GM19438 (cell line): ENCODE measurements around the gene ABI1.
"Not testable (repeated sequence)": the region's sequence is repeated elsewhere in the genome, so short reads cannot be mapped to it uniquely, and the experiment has no call there.

Experiments
- ATAC-seq: cut with Tn5 transposase; IDR thresholded peaks from one replicate; pipeline ENCODE4 v1.9.1; 2021; ENCODE audit warnings: low read depth; ENCODE audit not compliant: unreplicated experiment

The ABI1 gene

DNA sequence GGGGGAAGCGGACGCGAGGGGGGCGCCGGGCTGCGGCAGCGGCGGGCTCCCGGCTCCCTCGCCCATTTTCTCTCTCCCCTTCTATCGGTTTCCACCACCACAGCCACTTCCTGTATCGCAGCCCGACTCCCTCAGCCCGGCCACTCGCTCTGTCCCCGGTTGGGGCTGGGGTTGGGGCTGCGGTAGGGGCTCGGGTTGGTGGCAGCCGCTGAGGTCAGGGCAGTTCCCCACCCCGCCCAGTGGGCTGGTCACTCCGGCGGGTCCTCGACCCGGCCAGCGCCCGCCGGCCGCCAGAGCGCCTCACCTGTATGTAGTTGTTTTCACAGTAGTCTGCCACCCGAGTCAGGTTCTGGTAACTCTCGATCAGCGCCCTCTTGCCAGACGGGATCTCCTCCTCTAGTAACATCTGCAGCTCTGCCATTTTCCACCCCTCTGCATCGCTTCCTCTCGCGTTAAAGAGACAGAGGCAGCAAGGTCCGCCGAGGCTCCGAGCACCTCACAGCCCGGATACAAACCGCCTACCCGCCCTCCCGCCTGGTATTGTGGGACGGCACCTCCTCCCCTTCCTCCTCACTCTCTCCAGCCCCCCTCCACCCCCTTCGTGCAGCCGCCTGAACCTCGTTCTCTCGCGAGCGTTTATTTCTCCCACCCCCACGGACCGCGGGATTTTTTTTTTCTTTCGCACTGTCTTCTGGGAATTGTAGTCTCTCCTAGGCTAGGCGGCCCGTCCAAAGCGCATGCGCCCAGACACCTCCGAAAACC is at the start of gene ABI1:
Gene ABI1, minus strand, starts transcription at position 516 of the 762 bp plus-strand sequence. Its CDS starts 95 bp downstream, at position 421.
- peak; percentile 61 for ATAC-seq

DNA sequence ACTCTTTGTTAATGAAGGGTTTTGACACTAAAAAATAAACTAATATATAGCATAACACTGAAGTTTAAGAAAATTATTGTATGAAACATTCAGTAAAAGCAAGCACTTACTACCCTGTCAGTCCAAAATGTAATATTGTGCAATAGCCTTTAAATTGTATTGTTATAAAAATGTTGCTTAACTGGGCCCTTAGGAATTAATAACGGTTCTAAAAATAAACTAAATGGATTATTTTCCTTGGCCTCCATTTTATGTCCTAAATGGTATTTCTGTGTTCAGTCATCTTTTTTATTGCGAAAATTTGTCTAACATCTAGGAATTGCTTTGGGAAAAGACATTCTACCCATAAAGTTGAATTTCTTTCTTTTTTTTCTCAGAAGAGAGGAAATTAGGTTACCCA is 49.0 kb upstream of the ABI1 start:
- no peak for ATAC-seq

DNA sequence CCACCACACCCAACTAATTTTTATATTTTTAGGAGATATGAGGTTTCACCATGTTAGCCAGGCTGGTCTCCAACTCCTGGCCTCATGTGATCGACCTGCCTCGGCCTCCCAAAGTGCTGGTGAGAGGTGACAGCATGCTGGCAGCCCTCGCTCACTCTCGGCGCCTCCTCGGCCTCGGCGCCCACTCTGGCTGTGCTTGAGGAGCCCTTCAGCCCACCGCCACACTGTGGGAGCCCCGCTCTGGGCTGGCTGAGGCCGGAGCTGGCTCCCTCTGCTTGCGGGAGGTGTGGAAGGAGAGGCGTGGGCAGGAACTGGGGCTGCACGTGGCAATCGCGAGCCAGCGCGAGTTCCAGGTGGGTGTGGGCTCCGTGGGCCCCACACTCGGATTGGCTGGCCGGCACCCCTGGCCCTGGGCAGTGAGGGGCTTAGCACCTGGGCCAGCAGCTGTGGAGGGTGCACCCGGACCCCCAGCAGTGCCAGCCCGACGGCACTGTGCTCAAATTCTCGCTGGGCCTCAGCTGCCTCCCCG is 44.6 kb upstream of the ABI1 start:
- ATAC-seq: not testable (repeated sequence)

DNA sequence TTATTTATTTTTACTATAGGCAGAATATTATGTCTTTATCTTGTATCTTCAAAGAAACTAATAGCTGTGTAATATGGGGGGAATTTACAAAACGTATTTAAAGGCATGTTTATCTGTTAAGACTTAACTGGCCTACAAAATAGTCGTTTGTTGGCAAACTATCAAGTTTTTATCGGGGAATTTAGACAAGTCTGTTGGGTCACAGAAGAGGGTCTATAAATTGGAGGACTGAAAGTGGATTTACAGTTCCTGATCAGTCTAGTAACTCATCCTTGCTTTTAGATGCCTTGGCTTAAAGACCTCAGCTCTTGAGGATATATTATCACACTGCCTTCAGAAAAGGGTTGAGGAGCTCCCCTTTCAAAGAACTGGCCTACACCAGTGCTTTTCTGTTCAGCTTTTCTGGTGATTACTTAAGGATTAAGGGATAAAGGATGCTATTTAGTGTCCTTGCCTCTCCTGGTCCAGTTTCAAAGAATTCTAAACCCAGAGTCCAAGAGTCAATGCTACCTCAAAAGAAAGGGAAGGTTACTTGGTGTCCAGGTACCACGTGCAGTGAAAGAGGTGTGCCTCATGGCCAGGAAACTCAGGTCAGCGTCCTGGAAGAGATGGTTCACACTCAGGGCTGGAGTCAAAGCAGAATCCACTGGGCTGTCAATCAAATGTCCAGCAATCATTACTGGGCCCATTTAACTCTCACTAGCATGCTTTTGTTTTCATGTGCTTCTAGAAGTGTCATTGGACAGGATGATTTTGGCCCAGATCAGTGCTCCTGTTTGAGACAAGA is 42.9 kb upstream of the ABI1 start:
- no peak for ATAC-seq

DNA sequence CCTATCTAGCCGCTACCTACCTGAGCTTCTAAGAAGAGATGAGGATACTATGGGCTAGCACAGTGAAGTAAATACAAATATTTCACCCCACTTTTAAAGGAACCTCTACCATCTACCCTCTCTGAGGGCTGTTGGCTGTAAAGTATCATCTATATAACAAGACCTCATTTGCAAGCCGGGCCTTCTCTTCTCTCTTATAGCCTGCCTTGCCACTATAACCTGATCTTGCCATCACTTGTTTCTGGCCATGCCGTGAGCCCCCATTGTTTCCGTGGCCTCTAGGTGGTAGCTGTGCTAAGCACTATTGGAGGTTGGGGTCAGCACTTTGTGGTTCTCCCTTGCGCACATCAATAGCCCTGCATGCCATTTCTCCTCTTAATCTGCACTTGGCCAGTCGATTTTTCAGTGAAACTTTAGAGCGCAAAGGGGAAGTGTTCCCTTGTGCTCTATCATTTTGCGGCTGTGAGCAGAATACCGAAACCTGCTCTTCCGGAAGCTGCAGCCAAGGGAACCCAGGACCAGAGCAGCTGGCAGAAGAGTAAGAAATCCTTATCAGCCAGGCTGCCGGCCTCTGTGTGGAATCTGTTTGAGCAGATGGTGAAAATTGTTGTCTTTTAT is 31.7 kb upstream of the ABI1 start:
- peak; percentile 83 for ATAC-seq

DNA sequence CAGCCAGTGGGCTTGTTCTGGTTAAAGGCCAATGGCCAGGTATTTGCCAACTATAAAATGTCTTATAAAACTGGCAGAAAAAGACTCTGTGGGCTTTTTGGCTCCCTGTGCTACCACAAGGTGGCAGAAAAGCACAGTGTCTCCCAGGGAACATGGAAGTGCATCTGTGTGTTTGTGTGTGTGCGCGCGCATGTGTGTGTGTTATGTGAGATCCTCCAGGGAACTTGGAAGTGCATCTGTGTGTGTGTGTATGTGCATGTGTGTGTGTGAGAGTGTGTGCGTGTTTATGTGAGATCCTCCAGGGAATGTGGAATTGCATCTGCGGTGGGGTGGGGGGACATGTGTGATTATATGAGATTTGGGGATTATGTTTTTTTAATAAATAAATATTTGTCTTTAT is 30.2 kb upstream of the ABI1 start:
- ATAC-seq: no peak

DNA sequence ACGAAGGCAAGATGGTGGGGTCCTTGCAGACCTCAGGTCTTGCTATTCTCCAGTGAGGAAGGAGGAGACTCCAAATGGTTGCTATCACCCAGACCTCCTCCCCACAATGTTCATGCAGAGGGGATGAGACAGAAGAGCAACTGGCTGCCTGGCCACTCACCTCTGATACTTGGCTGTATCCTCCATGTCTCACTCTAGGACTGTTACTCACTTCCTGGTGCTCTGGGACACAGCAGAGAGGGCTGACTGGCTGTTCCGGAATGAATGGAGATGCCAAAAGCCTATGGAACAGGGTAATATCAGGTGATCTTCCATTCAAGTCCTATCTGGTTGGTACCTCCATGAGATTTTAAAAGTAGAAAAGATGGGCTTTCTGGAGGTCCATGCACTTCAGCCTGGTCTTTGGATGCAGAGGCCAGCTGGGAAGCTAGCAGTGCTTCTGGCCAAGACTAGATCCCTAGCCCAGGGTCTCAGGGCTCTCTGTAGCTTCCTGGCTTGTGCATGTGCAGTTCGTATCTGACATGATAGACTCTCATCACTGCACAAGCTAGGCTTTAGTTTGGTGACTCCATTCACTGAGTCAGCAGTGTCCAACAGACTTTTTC is 27.0 kb upstream of the ABI1 start:
- no peak for ATAC-seq

DNA sequence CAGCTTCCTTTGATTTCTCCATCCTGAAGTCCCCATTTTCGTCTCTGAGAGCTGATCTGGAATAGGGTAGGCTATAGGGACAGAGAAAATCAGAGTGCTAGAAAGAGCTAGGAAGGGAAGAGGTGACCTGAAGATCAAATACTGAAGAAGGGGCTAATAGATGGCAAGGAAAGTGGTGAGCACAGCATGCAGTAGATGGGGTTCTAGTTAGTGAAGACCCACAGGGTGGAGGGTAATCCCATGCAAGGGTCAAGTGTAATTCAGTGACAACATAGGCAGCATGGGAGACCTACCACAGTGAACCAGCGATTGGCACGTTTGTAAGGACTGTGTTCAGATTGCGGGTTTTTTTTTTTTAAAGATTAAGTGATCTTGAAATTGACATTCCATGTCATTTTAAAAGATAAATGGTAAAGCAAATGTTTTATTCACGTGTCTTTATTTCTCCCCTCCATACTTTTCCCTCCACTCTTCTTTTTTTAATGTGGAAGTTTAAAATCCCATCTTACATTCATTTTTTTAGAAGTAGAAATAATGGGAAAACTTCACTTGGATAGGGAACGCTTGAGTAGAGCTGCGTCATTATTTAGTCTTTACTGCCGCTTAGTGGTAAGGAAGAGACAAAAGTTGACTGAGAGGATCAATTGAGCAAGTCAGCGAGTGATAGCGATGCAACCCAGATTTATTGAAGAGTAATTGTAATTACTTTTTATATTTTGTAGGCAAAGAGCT is 21.0 kb upstream of the ABI1 start:
- ATAC-seq: no peak

DNA sequence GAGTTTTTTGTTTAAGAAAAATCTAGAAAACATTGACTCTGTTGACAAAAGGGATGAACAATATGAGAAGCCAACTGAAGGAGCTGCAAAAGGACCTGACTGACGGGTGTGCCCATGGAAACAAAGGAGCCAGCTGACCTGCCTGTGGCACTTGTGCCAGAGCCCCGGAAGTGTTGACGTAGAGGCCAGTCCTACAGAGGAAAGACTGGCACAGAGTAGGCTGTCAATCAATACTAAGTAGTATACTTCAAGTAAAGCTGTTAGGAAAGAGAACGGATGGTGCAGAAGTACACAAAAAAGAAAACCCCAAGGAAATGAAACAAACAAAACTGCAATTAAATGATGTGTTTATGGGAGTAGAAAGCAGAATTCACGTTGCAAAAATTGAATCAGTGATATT is 19.0 kb upstream of the ABI1 start:
- ATAC-seq: no peak

DNA sequence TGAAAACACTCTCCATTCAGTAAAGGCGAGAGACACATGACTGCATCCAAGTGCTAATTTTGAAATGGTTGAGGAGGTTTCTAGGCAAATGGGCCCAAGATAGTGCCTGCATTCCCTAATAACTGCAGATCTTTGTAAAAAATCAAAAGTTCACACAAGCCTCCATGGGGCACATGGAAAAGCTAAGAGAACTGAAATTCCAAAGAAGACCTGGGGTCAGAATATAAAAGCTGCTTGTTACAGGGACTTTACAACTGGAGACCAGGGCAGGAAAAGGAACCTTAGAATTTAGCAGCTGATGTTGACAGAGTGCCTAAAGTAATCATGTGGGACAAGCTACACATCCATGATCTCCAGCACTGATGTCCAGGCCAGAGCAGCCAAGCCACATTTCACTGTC is 10.0 kb upstream of the ABI1 start:
- ATAC-seq: no peak

DNA sequence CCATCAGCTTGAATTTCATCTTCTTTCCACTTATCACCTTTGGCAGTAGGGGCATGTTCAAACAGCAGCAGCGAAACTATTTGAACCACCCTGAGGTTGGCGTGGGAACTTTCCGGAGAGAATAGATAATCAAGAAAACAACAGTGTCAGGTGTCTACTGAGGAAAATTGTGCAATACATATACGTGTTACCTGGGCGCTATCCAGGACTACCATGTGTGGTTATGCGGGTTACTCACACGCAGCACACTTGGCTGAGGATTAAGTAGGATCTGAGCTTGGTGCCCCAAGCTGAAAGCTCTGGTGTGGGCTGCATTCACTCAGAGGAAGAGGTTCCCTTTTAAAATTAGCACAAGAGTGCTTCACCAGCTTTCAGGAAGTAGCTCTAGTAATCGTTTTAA is 8.8 kb upstream of the ABI1 start:
- ATAC-seq: no peak

DNA sequence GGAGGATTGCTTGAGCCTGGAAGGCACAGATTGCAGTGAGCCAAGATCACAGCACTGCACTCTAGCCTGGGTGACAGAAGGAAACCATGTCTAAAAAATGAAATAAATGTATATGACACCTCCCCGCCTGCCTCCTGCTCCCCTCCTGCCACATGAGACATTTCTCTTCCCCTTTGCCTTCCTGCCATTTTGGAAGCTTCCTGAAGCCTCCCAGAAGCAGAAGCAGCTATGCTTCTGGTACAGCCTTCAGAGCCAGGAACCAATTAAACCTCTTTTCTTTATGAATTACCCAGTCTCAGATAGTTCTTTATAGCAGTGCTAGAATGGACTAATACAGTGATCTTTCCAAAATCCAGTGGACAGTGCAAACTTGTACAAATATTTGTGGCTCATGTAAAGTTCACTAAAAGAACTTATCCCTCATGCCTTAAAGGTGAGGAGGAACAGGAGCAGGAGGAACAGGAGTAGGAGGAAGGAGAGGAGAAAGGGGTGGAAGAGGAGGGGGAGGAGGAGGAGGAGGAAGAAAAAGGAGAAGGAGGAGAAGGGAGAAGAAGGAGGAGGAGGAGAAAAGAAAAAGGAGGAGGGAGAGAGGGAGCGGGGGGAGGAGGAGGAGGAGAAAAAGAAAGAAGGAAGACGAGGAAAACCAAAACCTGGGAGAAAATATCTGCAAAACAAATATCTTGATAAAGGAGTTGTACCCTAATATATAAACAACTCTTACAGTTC is 2.8 kb upstream of the ABI1 start:
- no peak for ATAC-seq

DNA sequence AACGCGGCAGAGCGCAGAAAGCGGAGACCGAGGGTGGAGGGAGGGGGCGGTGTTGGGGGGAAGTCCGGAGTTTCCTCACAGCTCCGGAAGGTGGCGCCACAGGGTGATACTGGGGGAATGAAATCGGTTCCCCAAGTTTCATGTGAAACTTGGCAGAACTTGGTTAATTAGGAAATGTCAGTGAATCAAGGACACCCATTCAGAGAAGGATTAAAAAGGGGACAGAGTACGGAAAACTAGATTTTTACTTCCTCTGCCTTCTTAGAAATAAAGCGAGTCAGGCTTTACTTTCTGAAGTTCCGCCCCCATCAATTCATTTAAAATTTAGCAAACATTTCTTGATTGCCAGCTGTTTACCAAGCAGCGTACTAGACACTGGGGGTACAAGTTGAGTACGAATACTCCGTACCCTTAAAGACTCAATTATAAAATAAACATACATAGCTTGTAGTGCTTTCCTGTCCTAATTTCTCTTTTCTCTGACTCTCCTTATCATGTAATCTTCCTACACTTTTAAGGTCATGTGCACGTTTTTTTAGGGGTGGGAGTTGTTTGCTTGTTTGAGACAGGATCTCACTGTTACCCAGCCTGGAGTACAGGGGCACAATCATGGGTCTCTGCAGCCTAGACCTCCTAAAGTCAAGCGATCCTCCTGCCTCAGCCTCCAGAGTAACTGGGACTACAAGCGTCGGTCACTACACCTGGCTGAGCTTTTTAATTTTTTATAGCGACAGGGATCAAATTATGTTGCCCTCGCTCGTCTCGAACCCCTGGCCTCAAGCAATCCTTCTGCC is 644 bp upstream of the ABI1 start:
- ATAC-seq: no peak

DNA sequence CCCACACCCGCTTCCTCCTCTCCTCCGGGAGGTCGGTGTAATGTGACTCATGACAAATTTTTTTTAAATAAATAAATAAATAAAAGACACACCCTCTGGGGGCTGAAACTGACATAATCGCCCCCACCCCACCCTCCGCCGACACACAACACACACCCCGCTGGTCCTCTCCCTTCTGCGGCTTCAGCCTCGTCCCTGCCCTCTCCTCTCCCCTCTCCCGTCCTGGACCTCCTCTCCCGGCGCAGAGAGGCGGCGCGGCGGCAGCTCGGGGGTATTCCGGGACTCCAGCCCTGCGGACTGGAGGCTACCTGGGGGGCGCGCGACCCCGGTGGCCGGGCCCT is 686 bp downstream of the ABI1 start:
- peak; percentile 15 for ATAC-seq

DNA sequence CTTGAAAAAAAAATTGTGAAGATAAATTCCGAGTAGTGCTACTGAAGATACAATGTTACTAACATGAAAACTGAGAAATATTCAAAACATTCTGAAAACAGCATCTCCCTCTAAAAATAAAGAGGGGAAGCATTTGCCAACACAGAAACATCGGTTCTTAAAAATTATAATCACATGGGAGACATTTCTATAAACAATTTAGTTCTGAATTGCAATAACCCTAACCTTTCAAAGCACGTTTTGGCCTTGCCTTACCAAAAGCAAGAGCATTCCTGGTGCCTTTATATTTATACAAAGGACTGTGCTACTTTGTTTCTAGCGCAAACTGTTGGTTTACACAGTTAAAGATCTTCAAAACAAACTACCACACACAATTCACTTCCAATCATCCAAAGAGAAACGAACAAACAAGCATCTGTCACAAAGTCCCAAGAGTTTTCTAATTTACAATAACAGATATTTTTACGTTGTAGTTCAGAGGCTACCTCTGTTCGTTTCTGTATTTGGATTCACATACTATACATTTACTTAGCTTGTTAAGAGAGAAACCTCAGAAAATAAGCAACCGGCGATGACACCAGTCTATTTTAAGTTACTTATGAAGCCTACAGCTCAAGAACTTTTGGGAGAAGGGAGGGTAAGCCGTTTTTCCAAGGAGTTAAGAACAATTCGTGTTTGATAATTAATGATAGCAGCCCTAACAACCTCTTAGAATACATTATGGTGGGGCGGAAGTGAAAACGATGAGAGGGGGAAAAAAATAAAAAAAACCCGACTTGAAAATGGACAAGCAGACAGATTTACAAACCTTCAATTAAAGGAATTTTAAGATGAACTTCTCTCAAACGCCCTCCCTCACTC is 1.3 kb downstream of the ABI1 start:
- no peak for ATAC-seq

DNA sequence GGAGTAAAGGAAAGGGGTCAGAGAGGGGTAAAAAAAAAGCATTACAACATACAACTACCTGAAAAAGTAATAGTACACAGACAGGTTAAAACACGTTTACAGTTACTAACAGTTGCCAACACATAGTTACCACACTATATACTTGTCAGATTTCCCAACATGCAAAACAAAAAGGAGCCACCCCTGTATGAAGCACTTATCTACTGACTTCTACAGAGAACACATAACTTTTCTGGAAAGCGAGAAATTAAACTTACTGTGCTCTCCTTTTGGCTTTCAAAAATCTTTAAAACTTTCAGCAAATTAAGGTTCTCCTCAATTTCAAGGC is 2.1 kb downstream of the ABI1 start:
- no peak for ATAC-seq

DNA sequence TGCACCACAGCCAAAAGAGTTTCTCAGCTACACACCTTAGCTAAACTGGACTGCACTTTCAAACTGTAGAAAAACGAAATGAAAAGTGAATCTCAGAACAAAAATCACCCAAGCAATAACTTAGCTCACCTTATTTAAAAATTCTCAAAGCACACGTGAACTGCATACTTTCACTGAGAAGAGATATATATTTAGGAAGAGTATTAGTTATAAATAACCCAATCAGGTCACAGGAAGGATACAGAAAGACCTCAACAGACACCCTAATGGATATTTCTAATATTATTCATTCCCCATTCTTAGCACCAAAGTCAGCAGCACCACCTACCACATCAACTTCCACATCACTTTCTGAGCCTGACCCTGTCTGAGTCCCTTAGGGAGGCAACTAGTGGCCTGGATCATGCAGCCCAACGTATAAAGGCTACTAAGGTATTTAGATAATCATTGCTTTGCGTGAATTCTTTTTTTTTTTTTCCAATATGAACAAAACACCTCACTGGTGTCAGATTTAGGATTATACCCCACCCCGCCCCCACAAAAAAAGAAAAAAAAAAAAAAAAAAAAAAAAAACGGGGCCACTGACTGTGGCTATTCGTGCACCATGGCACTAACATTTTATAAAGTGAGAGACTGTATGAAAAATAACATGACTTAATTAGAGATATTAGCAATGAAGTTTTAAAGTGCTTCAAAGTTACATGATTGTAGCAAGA is 2.6 kb downstream of the ABI1 start:
- peak; percentile 26 for ATAC-seq

DNA sequence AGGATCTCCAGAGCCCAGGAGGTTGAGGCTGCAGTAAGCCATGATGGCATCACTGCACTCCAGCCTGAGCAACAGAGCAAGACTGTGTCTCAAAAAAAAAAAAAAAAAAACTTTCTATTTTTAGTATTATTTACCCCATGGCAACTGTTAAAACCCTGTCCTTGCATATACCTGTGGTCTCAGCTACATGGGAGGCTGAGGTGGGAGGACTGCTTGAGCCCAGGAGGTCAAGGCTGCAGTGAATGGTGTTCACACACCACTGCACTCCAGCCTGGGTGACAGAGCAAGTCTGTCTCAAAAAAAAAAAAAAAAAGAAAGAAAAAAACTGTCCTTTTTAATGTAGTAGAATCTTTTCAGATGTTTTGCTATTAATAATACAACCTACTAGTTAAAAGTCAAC is 3.2 kb downstream of the ABI1 start:
- ATAC-seq: peak; percentile 10
